ENCODE data around the gene MC2R. TPM values are rescaled to one million over a fixed set of nuclear protein-coding genes. Genes with fewer than 3 reads are reported as not detected.

MC2R gene
- total and polyA plus RNA-seq, 2 of the 4 experiments (the other 2 are of a cell fraction): not detected

- Histone ChIP-seq H3K4ac (ENCODE audit: low read depth, low read length) (no peak overlapping the region), H3K56ac (ENCODE audit: extremely low read depth, insufficient read depth, low read length) (no peak overlapping the region), H2AK5ac (ENCODE audit: low read depth, low read length) (no peak overlapping the region), H3K4me3 (ENCODE audit: insufficient read depth, low read depth, low read length) (no peak overlapping the region), H3K14ac (replicated peaks; ENCODE audit: low read depth, low read length) (no peak overlapping the region), H4K91ac (ENCODE audit: insufficient read depth, low read depth, low read length) (no peak overlapping the region), H3K18ac (ENCODE audit: low read depth, low read length) (no peak overlapping the region), H3K4me1 (ENCODE audit: control insufficient read depth, insufficient read depth, low read length) (no peaks in the 10 kb centered on the region), H2BK5ac (ENCODE audit: low read depth, low read length, poor library complexity, severe bottlenecking) (no peak overlapping the region), H4K5ac (ENCODE audit: low read depth, low read length) (no peak overlapping the region), H3K79me1 (ENCODE audit: low read depth in 1 of 2, low read length in 2 of 2) (no peaks in the 10 kb centered on the region), H3K27ac (ENCODE audit: insufficient read depth, low read length) (no peak overlapping the region), H3K4me2 (ENCODE audit: low read depth, low read length) (no peak overlapping the region), H3K9ac (ENCODE audit: low read depth, low read length) (no peak overlapping the region), H3K9me3 (ENCODE audit: control insufficient read depth, insufficient read depth, low read length) (peaks cover 19% of the 10 kb centered on the region), H2AFZ (replicated peaks; ENCODE audit: low read length, poor library complexity) (no peak overlapping the region), H4K20me1 (ENCODE audit: insufficient read depth, low read length) (no peaks in the 10 kb centered on the region), H2AK9ac (replicated peaks; ENCODE audit: low read depth, low read length, poor library complexity) (no peak overlapping the region), H3K23ac (ENCODE audit: low read depth, low read length) (no peak overlapping the region), H3K36me3 (ENCODE audit: control insufficient read depth, insufficient read depth, low read length) (no peaks in the 10 kb centered on the region), H3K27me3 (ENCODE audit: control insufficient read depth, insufficient read depth, low read length) (no peaks in the 10 kb centered on the region), H4K8ac (ENCODE audit: low read depth in 2 of 2, low read length in 2 of 2) (no peak overlapping the region), H2BK15ac (ENCODE audit: low read depth, low read length) (no peak overlapping the region), H2BK120ac (ENCODE audit: low read depth, low read length) (no peak overlapping the region), H2BK20ac (ENCODE audit: low read depth, low read length) (no peak overlapping the region), H3K9me1 (ENCODE audit: insufficient read depth, low read length) (no peaks in the 10 kb centered on the region)
- TF ChIP-seq FOS (IDR thresholded peaks at IDR 0.05; ENCODE audit: low read depth, low read length) (no peak), POLR2A (IDR thresholded peaks at IDR 0.05; ENCODE audit: low read depth, low read length) (no peak), RFX5 (IDR thresholded peaks at IDR 0.05; ENCODE audit: low read depth, low read length) (no peak), RAD21 (IDR thresholded peaks at IDR 0.05; ENCODE audit: low read length) (no peak), CHD1 (IDR thresholded peaks at IDR 0.05; ENCODE audit: low read depth, low read length) (no peak), ELK1 (IDR thresholded peaks at IDR 0.05; ENCODE audit: borderline replicate concordance, low read depth, low read length) (no peak), MAFK (IDR thresholded peaks at IDR 0.05; ENCODE audit: low read depth, low read length) (no peak)
- TF ChIP-seq, protein P1, sequence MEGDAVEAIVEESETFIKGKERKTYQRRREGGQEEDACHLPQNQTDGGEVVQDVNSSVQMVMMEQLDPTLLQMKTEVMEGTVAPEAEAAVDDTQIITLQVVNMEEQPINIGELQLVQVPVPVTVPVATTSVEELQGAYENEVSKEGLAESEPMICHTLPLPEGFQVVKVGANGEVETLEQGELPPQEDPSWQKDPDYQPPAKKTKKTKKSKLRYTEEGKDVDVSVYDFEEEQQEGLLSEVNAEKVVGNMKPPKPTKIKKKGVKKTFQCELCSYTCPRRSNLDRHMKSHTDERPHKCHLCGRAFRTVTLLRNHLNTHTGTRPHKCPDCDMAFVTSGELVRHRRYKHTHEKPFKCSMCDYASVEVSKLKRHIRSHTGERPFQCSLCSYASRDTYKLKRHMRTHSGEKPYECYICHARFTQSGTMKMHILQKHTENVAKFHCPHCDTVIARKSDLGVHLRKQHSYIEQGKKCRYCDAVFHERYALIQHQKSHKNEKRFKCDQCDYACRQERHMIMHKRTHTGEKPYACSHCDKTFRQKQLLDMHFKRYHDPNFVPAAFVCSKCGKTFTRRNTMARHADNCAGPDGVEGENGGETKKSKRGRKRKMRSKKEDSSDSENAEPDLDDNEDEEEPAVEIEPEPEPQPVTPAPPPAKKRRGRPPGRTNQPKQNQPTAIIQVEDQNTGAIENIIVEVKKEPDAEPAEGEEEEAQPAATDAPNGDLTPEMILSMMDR (conservative IDR thresholded peaks at IDR 0.05; ENCODE audit: low read depth, low read length): no peak
- WGBS, 2 experiments (ENCODE audit: extremely low coverage in 2 of 2, insufficient read length in 1 of 2): no CpG with 5 or more reads among the region's 1 CpG
- no TSS peak for BruUV-seq (replicated peaks)
- ChIA-PET CTCF (no interaction called here), POLR2A (ENCODE audit: unreplicated experiment) (no interaction called here)
- dilution Hi-C loops (cut with HindIII; ENCODE audit: low sequenced_read_pairs, unreplicated experiment): no loop called here
- in situ Hi-C loops (cut with MboI; ENCODE audit: low sequenced_read_pairs): loop anchor here (10.0 kb wide), 1 partner anchor 55 kb away; no protein-coding TSS in a partner anchor
- DNase-seq (no peak), ATAC-seq (ENCODE audit: low read depth) (no peak)
- intact Hi-C loops (cut with micrococcal nuclease): no loop called here
Observed at GRCh38 chr18:13879937-13880336, 35.4 kb downstream of the MC2R start.

Data from IMR-90 (cell line).